Bone marrow (tissue), 2 donors: ENCODE results near the gene ELN.

ENCODE experiments used
- DNase-seq, 2 donors: peaks; one replicate each; lab custom pipeline; 2025; lab: John Stamatoyannopoulos, UW

ELN gene

GRCh38 chr7:74025146-74025545 is 2.8 kb upstream of the ELN start:
- DNase-seq: no peak

- DNase-seq: peak in 1 of 2 donors; percentile 36
Observed at GRCh38 chr7:74025730-74026129, 2.2 kb upstream of the ELN start.

GRCh38 chr7:74026406-74026902 is 1.5 kb upstream of the ELN start:
- no peak for DNase-seq

GRCh38 chr7:74026903-74027682 is 880 bp upstream of the ELN start:
- DNase-seq: peak; percentile 27 to 33

GRCh38 chr7:74028321-74028838 is 407 bp downstream of the ELN start:
- no peak for DNase-seq

- peak in 1 of 2 donors; percentile 28 for DNase-seq
Observed at GRCh38 chr7:74029089-74029785, 1.3 kb downstream of the ELN start.

- no peak for DNase-seq
Observed at GRCh38 chr7:74029991-74030415, 2.0 kb downstream of the ELN start.

GRCh38 chr7:74030861-74031260 is 2.9 kb downstream of the ELN start:
- no peak for DNase-seq

- no peak for DNase-seq
Observed at GRCh38 chr7:74031403-74032190, 3.6 kb downstream of the ELN start.

GRCh38 chr7:74032191-74032490 is 4.2 kb downstream of the ELN start:
- no peak for DNase-seq

- no peak for DNase-seq
Observed at GRCh38 chr7:74032624-74033371, 4.8 kb downstream of the ELN start.

- no peak for DNase-seq
Observed at GRCh38 chr7:74033372-74034311, 5.7 kb downstream of the ELN start.

GRCh38 chr7:74037609-74038008 is 9.6 kb downstream of the ELN start:
- DNase-seq: no peak

- no peak for DNase-seq
Observed at GRCh38 chr7:74038194-74038961, 10.4 kb downstream of the ELN start.

GRCh38 chr7:74039337-74039736 is 11.4 kb downstream of the ELN start:
- no peak for DNase-seq

- DNase-seq: no peak
Observed at GRCh38 chr7:74040101-74040790, 12.3 kb downstream of the ELN start.

- DNase-seq: no peak
Observed at GRCh38 chr7:74040791-74041520, 13.0 kb downstream of the ELN start.

- DNase-seq: no peak
Observed at GRCh38 chr7:74042746-74043522, 15.0 kb downstream of the ELN start.
